HEK293T (cell line): ENCODE data around the gene EML6.

Experiments used
- CTCF ChIA-PET: fragments of 350-600 bp; formaldehyde crosslinking; extraction: SDS; loops from one replicate; lab custom pipeline; 2021; ENCODE audit warnings: antibody characterized with exemption, inconsistent platforms; lab: Yijun Ruan, JAX
- POLR2A ChIA-PET: fragments of 350-600 bp; formaldehyde crosslinking; extraction: SDS; loops from one replicate; lab custom pipeline; 2020; ENCODE audit warnings: antibody characterized with exemption, inconsistent platforms; lab: Yijun Ruan, JAX
- DNase-seq: peaks from one replicate; pipeline ENCODE4 v3.0.0; 2012; ENCODE audit warnings: mixed read lengths; ENCODE audit errors: extremely low spot score
- ARNT ChIP-seq: fragments of 450-650 bp; IDR thresholded peaks from 2 replicates; pipeline ENCODE4 v1.6.1; 2017; ENCODE audit warnings: mild to moderate bottlenecking
- BHLHE40 ChIP-seq: fragments of 450-650 bp; IDR thresholded peaks from 2 replicates; pipeline ENCODE4 v1.6.1; 2016; ENCODE audit warnings: mild to moderate bottlenecking, moderate library complexity, borderline replicate concordance
- CTBP1 ChIP-seq: fragments of 450-650 bp; IDR thresholded peaks from 2 replicates; pipeline ENCODE4 v1.6.1; 2016; ENCODE audit warnings: borderline replicate concordance
- ELF4 ChIP-seq: fragments of 450-650 bp; IDR thresholded peaks from 2 replicates; pipeline ENCODE4 v1.6.1; 2017; ENCODE audit warnings: antibody characterized with exemption
- FOXA1 ChIP-seq: fragments of 450-650 bp; IDR thresholded peaks from 2 replicates; pipeline ENCODE4 v1.6.1; 2016; ENCODE audit warnings: mild to moderate bottlenecking
- FOXK2 ChIP-seq: fragments of 450-650 bp; IDR thresholded peaks from 2 replicates; pipeline ENCODE4 v1.6.1; 2016; ENCODE audit warnings: mild to moderate bottlenecking
- FOXM1 ChIP-seq: fragments of 450-650 bp; IDR thresholded peaks from 2 replicates; pipeline ENCODE4 v1.6.1; 2017; ENCODE audit warnings: mild to moderate bottlenecking, borderline replicate concordance
- HDGF ChIP-seq: fragments of 450-650 bp; IDR thresholded peaks from 2 replicates; pipeline ENCODE4 v1.6.1; 2017; ENCODE audit warnings: antibody characterized with exemption, borderline replicate concordance
- L3MBTL2 ChIP-seq: fragments of 450-650 bp; conservative IDR thresholded peaks from 2 replicates; pipeline ENCODE4 v1.6.1; 2016; ENCODE audit warnings: mild to moderate bottlenecking
- LEF1 ChIP-seq: fragments of 450-650 bp; IDR thresholded peaks from 2 replicates; pipeline ENCODE4 v1.6.1; 2017; ENCODE audit warnings: mild to moderate bottlenecking, borderline replicate concordance
- NFRKB ChIP-seq: fragments of 450-650 bp; IDR thresholded peaks from 2 replicates; pipeline ENCODE4 v1.6.1; 2016; ENCODE audit warnings: mild to moderate bottlenecking, moderate library complexity
- PKNOX1 ChIP-seq: fragments of 450-650 bp; IDR thresholded peaks from 2 replicates; pipeline ENCODE4 v1.6.1; 2016
- SP1 ChIP-seq: fragments of 450-650 bp; IDR thresholded peaks from 2 replicates; pipeline ENCODE4 v1.6.1; 2017
- SUZ12 ChIP-seq: fragments of 450-650 bp; IDR thresholded peaks from 2 replicates; pipeline ENCODE4 v1.6.1; 2016; ENCODE audit warnings: mild to moderate bottlenecking
- TARDBP ChIP-seq: fragments of 450-650 bp; IDR thresholded peaks from 2 replicates; pipeline ENCODE4 v1.6.1; 2016
- ZNF384 ChIP-seq: fragments of 450-650 bp; IDR thresholded peaks from 2 replicates; pipeline ENCODE4 v1.6.1; 2016

The EML6 gene

GRCh38 chr2:54680397-54681041 lies 42.9 kb upstream of the EML6 start:
- TF ChIP-seq SP1 = no peak
- CTCF ChIA-PET = interaction anchor here (0.7 kb wide), 1 partner anchor 14 kb away, joined by 3 read pairs; no protein-coding TSS in a partner anchor
- DNase-seq = no peak
- POLR2A ChIA-PET = no interaction called here

GRCh38 chr2:54681416-54681815 lies 42.0 kb upstream of the EML6 start:
- TF ChIP-seq HDGF (no peak), NFRKB (no peak), CTBP1 (no peak), ELF4 (no peak), BHLHE40 (no peak), LEF1 (no peak)

GRCh38 chr2:54683596-54683995 lies 39.9 kb upstream of the EML6 start:
- POLR2A ChIA-PET = no interaction called here
- CTCF ChIA-PET = no interaction called here
- DNase-seq = no peak
- no peak for TF ChIP-seq CTBP1
- TF ChIP-seq L3MBTL2 = no peak
- no peak for TF ChIP-seq LEF1
- TF ChIP-seq TARDBP = no peak
- no peak for TF ChIP-seq SUZ12
- no peak for TF ChIP-seq ELF4
- TF ChIP-seq PKNOX1 = no peak
- no peak for TF ChIP-seq SP1
- no peak for TF ChIP-seq BHLHE40
- no peak for TF ChIP-seq FOXM1
- TF ChIP-seq HDGF = no peak
- TF ChIP-seq FOXA1 = no peak
- no peak for TF ChIP-seq NFRKB
- no peak for TF ChIP-seq FOXK2
- no peak for TF ChIP-seq ARNT
- TF ChIP-seq ZNF384 = no peak

More at GRCh38 chr2:54681416-54681815, 42.0 kb upstream of the EML6 start:
- POLR2A ChIA-PET = no interaction called here
- CTCF ChIA-PET = no interaction called here
- DNase-seq = no peak

GRCh38 chr2:54685263-54685775 lies 38.1 kb upstream of the EML6 start:
- POLR2A ChIA-PET = no interaction called here
- CTCF ChIA-PET = no interaction called here
- DNase-seq = no peak
- TF ChIP-seq CTBP1 (no peak), NFRKB (no peak), ELF4 (no peak), HDGF (no peak), FOXA1 (no peak), ARNT (no peak), TARDBP (no peak), SP1 (no peak), ZNF384 (no peak), PKNOX1 (no peak), SUZ12 (no peak), LEF1 (no peak), L3MBTL2 (no peak), FOXK2 (no peak), BHLHE40 (no peak), FOXM1 (no peak)

GRCh38 chr2:54687595-54688152 lies 35.8 kb upstream of the EML6 start:
- ChIA-PET CTCF (no interaction called here), POLR2A (no interaction called here)
- TF ChIP-seq FOXK2 (no peak), TARDBP (no peak), ARNT (no peak), LEF1 (no peak), ZNF384 (no peak), ELF4 (no peak), BHLHE40 (no peak), FOXM1 (no peak), CTBP1 (no peak), PKNOX1 (no peak), SP1 (no peak)
- no peak for DNase-seq

GRCh38 chr2:54691445-54692135 lies 31.9 kb upstream of the EML6 start:
- ChIA-PET POLR2A (no interaction called here), CTCF (no interaction called here)
- DNase-seq = no peak
- TF ChIP-seq CTBP1 (no peak), PKNOX1 (peak; percentile 8; the same call in 1 of the 2 replicates), BHLHE40 (no peak)
